DMS53 treated with DMSO at 0.1 percent for 48 hours (cell line): Measurements from ENCODE around the gene MAP3K4.
A peak's percentile ranks its signal among the peaks of the same experiment; 100 is the strongest.
"Not testable (repeated sequence)": the region's sequence is repeated elsewhere in the genome, so short reads cannot be mapped to it uniquely, and the experiment has no call there.

Source experiments
- DNase-seq: peaks from one replicate; lab custom pipeline; 2025; ENCODE audit not compliant: unreplicated experiment; lab: John Stamatoyannopoulos, UW

Gene MAP3K4

DNA sequence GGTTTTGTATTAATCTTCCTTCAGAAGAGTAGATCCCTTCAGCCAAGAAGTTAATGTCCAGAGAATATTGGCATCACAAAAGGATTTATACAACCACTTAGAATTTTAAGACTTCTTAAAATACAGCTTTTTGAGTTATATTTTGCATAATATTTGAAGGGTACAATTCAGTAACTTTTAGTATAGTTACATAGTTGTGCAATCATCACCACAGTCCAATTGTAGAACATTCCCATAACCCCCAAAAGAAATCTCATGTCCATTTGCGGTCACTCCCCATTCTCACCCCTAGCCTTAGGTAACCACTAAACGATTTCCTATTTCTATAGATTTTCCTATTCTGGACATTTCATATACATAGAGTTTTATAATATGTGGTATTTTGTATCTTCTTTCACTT is 126.4 kb downstream of the MAP3K4 start:
- no peak for DNase-seq

- not testable (repeated sequence) for DNase-seq
These were observed 131.8 kb downstream of the MAP3K4 start for GRCh38 chr6:161123319-161123718.

DNA sequence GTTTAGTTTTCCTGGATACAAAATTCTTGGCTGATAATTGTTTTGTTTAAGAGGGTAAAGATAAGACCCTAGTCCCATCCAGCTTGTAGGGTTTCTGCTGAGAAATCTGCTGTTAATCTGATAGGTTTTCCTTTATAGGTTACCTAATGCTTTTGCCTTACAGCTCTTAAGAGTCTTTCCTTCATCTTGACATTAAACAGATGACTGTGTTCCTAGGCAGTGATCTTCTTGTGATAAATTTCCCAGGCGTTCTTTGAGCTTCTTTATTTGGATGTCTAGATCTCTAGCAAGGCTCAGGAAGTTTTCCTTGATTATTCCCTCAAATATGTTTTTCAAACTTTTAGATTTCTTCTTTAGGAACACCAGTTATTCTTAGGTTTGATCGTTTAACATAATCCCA is 134.0 kb downstream of the MAP3K4 start:
- no peak for DNase-seq

DNA sequence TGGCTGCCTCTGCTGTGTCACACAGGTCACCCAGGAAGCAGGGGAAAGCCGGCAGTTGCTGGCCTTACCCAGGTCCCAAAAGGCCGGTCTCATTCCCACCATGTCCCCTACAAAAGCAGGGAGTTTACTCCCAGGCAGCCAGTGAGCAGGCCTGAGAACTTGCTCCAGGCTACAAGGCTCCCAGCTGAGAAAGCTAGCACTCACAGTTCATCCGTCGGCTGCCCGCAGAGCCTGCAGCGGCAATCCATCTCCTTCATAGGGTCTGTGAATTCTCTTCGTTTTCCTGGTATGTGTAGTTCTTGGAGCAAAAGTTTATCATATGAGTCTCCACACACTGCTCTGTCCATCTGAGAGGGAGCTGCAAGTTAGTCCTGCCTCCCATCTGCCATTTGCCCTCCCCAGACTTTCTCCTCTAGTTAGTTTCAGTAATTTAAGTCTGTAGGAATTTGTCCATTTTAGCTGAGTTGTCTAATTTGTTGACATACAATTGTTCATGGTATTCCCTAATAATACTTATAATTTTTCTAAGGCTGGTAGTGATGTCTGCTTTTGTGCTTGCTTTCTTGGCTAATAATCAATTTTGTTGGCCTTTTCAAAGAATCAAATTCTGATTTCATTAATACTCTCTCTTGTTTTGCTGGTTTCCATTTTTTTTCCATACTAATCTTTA is 135.6 kb downstream of the MAP3K4 start:
- no peak for DNase-seq

GRCh38 chr6:161128230-161128629 is 136.7 kb downstream of the MAP3K4 start:
- no peak for DNase-seq

DNA sequence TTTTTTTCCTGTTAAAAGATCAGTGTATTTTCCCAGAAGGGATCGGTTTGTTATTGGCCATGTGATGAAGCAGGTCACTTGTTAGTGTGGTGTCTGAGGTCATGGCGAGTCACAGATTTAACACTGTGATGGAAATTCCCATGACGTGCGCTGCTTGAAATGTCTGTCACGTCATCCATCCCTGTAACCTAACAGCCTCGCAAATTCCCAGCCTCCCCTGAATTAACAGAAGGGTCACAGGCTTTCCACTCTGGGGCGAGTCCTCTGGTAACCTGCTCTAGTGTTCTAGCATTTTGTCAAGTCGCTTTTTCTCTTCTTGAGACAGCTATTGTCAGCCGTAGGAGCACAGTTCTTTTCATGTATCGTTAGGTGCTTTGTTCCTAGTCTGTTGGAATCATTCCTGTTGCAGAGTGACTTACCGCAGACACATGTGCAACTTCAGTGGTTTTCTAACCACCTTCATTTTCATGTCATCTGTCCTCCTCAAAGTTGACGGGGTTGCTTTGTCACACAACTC is 137.2 kb downstream of the MAP3K4 start:
- no peak for DNase-seq

DNA sequence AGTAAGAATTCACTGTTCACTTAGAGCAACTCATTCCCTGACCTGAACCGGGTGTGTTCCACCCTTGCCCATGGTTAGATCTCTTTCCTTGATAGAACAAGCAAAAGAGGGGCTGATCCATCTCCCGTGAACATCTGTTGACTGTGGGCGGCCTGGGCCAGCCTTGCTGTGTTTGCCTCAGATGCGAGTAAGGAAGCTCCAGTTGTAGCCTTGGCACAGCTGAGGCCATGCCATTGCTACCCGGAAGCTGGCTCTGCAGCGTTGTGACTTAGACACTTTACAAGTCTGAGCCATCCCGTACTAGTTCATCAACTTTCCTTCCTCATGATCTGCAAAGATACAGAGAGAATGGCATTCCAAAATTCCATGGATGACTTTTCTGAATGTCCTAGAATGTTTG is 139.0 kb downstream of the MAP3K4 start:
- no peak for DNase-seq

- DNase-seq: no peak
These were observed 139.6 kb downstream of the MAP3K4 start for GRCh38 chr6:161130967-161131766.

DNA sequence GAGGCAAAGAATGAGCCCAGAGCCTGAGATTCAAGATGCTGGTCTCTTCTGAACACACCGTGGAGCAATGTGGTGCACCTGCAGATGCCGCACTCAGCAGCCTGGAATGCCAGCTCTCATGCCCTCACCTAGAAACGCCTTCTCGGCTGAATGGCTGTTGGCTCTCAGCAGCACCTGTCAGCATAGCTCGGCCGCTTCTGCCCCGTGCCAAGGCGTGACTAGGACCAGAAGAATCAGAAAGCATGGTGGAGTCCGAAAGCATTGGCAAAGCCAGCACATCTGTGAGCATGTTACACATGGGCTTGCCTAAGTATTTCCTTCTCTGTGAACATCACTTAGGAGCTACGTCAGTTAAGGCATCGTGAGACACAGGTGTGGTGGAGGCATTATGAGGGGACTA is 140.8 kb downstream of the MAP3K4 start:
- no peak for DNase-seq

GRCh38 chr6:161133963-161134362 is 142.4 kb downstream of the MAP3K4 start:
- no peak for DNase-seq

DNA sequence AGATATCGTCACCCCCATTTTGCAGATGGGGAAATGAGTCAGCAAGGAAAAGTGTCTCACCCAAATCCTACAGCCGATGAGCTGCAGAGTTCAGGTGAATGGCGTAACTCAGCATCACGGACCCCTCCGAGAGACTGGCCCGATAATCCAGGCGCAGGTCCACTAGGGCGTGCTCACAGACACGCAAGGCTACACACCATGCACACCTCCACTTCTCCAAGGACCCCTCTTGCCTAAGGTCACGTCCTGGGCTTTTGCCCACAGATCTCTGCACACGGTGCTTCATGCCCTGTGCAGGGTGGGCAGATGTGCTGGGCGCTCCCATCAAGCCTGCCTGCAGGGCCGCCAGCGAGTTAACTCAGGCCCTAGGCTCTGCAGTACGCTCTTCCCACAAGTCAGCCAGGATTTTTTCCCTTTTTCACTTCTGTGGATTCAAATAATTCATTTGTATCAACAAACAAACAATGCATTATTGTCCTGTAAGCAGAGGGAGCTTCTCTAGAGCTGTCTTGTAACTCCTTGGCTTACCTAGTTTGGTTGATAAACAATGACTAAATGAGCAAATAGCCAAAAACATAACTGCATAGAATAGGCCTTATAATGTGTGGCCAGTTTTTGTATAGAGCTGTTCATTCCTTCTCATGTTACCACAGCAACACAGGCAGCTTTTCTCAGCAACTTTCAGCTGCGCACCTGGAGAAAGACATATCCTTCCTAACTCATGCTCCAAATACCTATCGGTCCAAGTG is 143.2 kb downstream of the MAP3K4 start:
- DNase-seq: no peak

- DNase-seq: no peak
These were observed 144.4 kb downstream of the MAP3K4 start for GRCh38 chr6:161135695-161136591.

DNA sequence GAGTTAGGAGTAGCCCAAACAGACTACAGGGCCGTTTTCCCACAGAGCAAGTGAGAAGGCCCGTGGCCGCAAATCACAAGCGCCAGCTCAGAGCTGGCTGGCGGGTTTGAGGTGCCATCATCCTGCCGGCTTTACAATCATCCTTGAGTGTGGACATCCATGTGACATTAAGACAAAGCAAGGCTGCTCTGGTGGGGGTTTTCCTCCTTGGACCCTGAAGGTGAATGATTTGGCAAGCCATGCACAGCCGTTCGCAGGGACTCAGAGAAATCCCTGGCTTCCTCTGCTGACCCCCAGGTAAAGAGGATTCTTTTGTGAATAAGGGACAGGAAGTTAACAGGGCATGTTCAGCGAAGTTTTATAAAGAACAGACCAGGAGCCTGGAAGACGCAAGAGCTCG is 145.1 kb downstream of the MAP3K4 start:
- DNase-seq: no peak

DNA sequence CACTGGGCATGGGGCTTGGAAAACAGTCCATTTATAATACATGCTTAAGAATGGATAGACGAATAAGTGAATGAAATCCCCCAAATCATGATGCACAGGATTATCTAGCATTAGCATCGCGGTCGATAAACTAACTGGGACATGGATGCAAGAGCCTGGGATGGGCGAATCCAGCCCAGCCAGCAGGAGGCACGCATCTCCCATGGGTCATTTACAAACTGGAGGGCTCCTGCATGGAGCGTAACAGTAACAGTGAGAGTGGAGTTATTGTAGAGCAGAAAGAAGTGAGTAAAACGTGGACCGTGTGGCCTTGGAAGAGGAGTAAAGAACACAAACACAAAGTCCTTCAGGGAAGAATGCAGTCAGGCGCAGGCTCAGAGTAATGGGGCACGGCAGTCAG is 145.8 kb downstream of the MAP3K4 start:
- DNase-seq: no peak

- DNase-seq: no peak
These were observed 146.4 kb downstream of the MAP3K4 start for GRCh38 chr6:161137839-161138542.

GRCh38 chr6:161138543-161139303 is 147.2 kb downstream of the MAP3K4 start:
- peak; percentile 4 for DNase-seq

DNA sequence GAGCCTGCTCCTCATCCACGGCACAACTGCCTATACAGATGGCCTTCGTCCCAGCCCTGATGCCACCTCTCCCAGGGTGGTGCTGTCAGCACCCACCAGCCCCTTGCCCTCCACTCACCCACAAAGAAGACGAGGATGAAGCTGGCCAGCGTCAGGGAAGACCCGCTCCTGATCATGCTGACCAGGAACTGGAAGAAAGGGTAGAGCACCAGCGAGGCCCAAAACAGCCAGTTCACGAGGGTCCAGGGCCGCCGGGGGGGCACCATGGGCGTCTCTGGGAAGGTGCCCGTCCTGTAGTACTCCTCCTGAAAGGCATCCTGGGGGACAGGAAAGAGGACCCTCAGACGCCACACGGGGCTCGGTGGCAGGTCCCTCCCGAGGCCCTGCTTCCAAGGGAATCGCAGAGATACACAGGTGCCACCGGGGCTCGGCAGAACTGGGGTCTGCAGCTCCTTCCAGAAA is 147.8 kb downstream of the MAP3K4 start:
- no peak for DNase-seq

DNA sequence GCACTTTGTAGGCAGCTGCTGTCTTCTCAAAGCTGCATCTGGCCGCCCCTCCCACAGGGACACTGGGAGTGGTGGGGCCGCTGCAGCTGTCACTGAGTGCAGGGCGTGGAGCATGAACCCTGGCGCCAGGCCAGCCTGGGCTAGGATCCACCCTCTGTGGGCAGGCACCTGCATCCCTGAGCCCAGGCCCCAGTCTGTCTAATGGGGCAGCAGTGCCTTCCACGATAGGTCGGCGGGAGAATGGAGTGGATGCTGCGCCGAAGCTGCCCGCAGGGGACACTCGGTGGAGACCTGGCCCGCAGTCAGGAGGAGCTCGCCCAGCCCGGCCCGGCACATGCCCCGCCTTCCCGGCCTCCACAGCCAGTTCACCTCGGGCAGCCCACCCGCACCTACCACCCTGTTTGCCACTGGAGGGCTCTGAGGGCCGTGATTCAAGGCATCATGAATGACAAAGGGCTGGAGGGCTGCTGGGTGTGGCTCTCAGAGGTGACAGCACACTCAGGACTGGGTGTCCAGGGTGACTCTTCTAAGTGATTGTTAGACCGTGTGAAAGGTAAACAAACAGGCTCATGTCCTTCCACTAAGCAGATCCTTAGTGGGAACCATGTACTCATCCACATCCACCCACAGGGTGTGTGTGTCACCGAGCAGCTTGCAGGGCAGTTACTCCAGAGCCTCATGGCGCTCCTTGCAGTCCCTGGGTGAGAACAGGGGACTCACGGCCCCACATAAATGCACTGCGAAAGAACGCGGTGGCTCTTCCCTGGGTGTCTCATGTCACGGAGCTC is 148.4 kb downstream of the MAP3K4 start:
- no peak for DNase-seq

GRCh38 chr6:161140554-161140875 is 148.9 kb downstream of the MAP3K4 start:
- no peak for DNase-seq
